GM12878 (cell line): ENCODE results near the gene RPS15A. TPM values are rescaled to one million over a fixed set of nuclear protein-coding genes. Genes with fewer than 3 reads are reported as not detected.

ENCODE experiments used
- ATAC-seq: fragments of 200-7000 bp; cut with Tn5 transposase; 3 replicates; pipeline ENCODE4 v1.9.1; 2020; ENCODE audit warnings: mild to moderate bottlenecking, moderate library complexity
- BruUV-seq: library from RNA; stranded (reverse); fragments of 400-500 nt; replicated peaks from 2 replicates; lab custom pipeline; 2021; lab: Mats Ljungman, UMichigan
- CTCF ChIA-PET: fragments of 300-600 bp; sonication (Branson Sonifier 250); formaldehyde crosslinking; extraction: SDS; loops from one replicate; lab custom pipeline; 2021; ENCODE audit warnings: inconsistent platforms; lab: Yijun Ruan, JAX
- POLR2A ChIA-PET: fragments of 350-600 bp; formaldehyde crosslinking; extraction: SDS; loops from one replicate; lab custom pipeline; 2021; ENCODE audit warnings: inconsistent platforms; lab: Charles Lee
- RAD21 ChIA-PET: fragments of 300-600 bp; sonication (Branson Sonifier 250); formaldehyde crosslinking; loops from one replicate; lab custom pipeline; 2023; ENCODE audit warnings: antibody characterized with exemption; ENCODE audit not compliant: unreplicated experiment; lab: Charles Lee
- SMC1A ChIA-PET: fragments of 300-600 bp; sonication (Branson Sonifier 250); formaldehyde crosslinking; loops from one replicate; lab custom pipeline; 2023; ENCODE audit not compliant: unreplicated experiment, uncharacterized antibody; lab: Charles Lee
- DNase-seq: peaks from one replicate; pipeline ENCODE4 v3.0.0-alpha.2; 2011; ENCODE audit warnings: low read depth, low spot score
- FAIRE-seq: peaks from 3 replicates; lab custom pipeline; 2011; peaks lifted over from hg19 to GRCh38; lab: Jason Lieb, UNC
- H2AFZ ChIP-seq: 2 replicates; pipeline ENCODE4 v1.6.0; 2011; ENCODE audit warnings: low read depth, low read length, control low read depth; ENCODE audit not compliant: control insufficient read depth
- H3K27ac ChIP-seq: 2 replicates; pipeline ENCODE4 v1.5.1; 2011; ENCODE audit warnings: control low read depth; ENCODE audit not compliant: control insufficient read depth, insufficient read depth
- H3K27me3 ChIP-seq, 2 experiments: replicated peaks in 1 of 2; 2 replicates each; pipeline versions ENCODE4 v1.6.0 to v1.6.1; 2011; ENCODE audit warnings: low read length in 1 of 2; ENCODE audit not compliant: control insufficient read depth in 2 of 2, insufficient read depth in 2 of 2
- H3K36me3 ChIP-seq, 2 experiments: 2 replicates each; pipeline ENCODE4 v1.5.1; 2011; ENCODE audit warnings: low read length in 1 of 2; ENCODE audit not compliant: control insufficient read depth in 2 of 2, insufficient read depth in 2 of 2
- H3K4me1 ChIP-seq: 2 replicates; pipeline ENCODE4 v1.6.1; 2011; ENCODE audit warnings: mild to moderate bottlenecking, low read length, moderate library complexity, mixed read lengths; ENCODE audit not compliant: control insufficient read depth, insufficient read depth
- H3K4me2 ChIP-seq: 2 replicates; pipeline ENCODE4 v1.6.0; 2011; ENCODE audit warnings: control low read depth; ENCODE audit not compliant: control insufficient read depth, insufficient read depth
- H3K4me3 ChIP-seq: fragments of 200-600 bp; sonication (generic); 2 replicates; pipeline ENCODE4 v1.5.1; 2016
- H3K79me2 ChIP-seq: 2 replicates; pipeline ENCODE4 v1.6.0; 2011; ENCODE audit warnings: low read length; ENCODE audit not compliant: control insufficient read depth, insufficient read depth
- H3K9ac ChIP-seq: 2 replicates; pipeline ENCODE4 v1.8.0; 2011; ENCODE audit warnings: low read length, control low read depth, mixed read lengths; ENCODE audit not compliant: control insufficient read depth, insufficient read depth
- H3K9me3 ChIP-seq: replicated peaks from 3 replicates; pipeline ENCODE4 v1.5.1; 2011; ENCODE audit warnings: mild to moderate bottlenecking, low read length; ENCODE audit not compliant: control insufficient read depth, insufficient read depth
- H4K20me1 ChIP-seq: 2 replicates; pipeline ENCODE4 v1.6.0; 2011; ENCODE audit not compliant: control insufficient read depth, insufficient read depth
- BRCA1 ChIP-seq: IDR thresholded peaks from 2 replicates; pipeline ENCODE4 v1.6.1; 2011; ENCODE audit warnings: low read depth, low read length, improper control_type of control experiment
- PML ChIP-seq: IDR thresholded peaks from 2 replicates; pipeline ENCODE4 v1.6.1; 2012; ENCODE audit warnings: low read length, inconsistent platforms
- SKIL ChIP-seq: fragments of 450-650 bp; IDR thresholded peaks from 2 replicates; pipeline ENCODE4 v1.6.1; 2017; ENCODE audit warnings: mild to moderate bottlenecking, low read depth, inconsistent platforms; ENCODE audit not compliant: poor library complexity, severe bottlenecking
- WGBS: methylation state at CpG from one replicate; pipeline ENCODE4 v1.1.6; 2016; ENCODE audit warnings: low lambda C conversion rate; ENCODE audit not compliant: insufficient replicate concordance, insufficient coverage; ENCODE audit errors: missing lambda C conversion rate; 5-methylcytosine and 5-hydroxymethylcytosine counted together
- in situ Hi-C: fragments of 300-500 bp; cut with MboI; formaldehyde crosslinking; loops from 9 replicates; pipeline ENCODE4 v1.14.3; 2018; ENCODE audit warnings: mixed read lengths
- intact Hi-C: fragments of 100-400 bp; cut with micrococcal nuclease; formaldehyde crosslinking; loops from one replicate; pipeline ENCODE4 v1.14.2; 2022; ENCODE audit not compliant: unreplicated experiment
- polyA plus RNA-seq, 11 experiments: library from polyadenylated mRNA; depleted of rRNA in 4 of 11; unstranded in 6 of 11; stranded (reverse) in 5 of 11; fragments of >200 nt; fragmentation: Nextera tagmentation in 4 of 11; fragmentation: Illumina TruSeq in 1 of 11; extraction: Ambion mirVana in 4 of 11; extraction: Trizol in 1 of 11; gene quantifications; 1 replicate in 1 of 11; 2 replicates in 10 of 11; pipeline versions ENCODE4 v1.2.1 to v1.2.3, GENCODE V29; 2011 to 2016; ENCODE audit warnings: inconsistent platforms in 2 of 11, missing spikeins in 2 of 11, low read depth in 1 of 11
- total RNA-seq, 4 experiments: library from RNA; depleted of rRNA in 3 of 4; stranded (reverse); fragments of >200 nt in 3 of 4; fragmentation: Illumina TruSeq in 1 of 4; extraction: Trizol in 1 of 4; gene quantifications; 2 replicates each; pipeline versions ENCODE4 v1.2.1 to v1.2.3, GENCODE V29; 2013 to 2021
- TF ChIP-seq, protein P1 (sequence below): fragments of 450-650 bp; IDR thresholded peaks from 2 replicates; pipeline ENCODE4 v1.6.1; 2016; ENCODE audit warnings: mild to moderate bottlenecking

RPS15A gene
- total and polyA plus RNA-seq, 10 of the 15 experiments (the other 5 are each of a cell fraction or from before 2014, with no cell fraction given): 1,566 to 6,408 (median 2,999) TPM

DNA sequence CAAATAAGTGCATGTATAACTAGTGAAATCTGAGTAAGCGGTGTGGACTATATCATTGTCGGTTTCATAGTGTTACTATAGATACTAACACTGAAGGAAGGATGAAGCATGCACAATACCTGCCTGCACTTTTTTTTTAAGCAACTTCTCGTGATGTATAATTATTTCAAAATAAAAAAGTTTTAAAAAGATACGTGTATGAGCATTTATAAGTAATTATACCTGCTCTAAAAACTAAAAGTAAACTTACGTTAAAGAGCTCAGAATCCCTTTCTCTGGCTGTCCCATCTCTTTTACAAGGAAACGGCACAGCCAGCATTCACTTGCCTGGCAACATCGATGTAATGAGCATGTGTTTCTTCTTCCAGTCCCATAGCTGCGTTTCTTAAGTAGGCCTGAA, 42.5 kb upstream of the RPS15A start:
- no TSS peak for BruUV-seq
- Histone ChIP-seq H3K27ac (no peak overlapping the region), H3K4me2 (no peak overlapping the region), H3K79me2 (no peaks in the 10 kb centered on the region), H3K27me3 (no peaks in the 10 kb centered on the region), H3K4me3 (no peak overlapping the region), H3K9me3 (no peaks in the 10 kb centered on the region), H3K9ac (no peak overlapping the region), H2AFZ (no peak overlapping the region), H3K36me3 (peaks cover 23 to 35% of the 10 kb centered on the region in 2 experiments), H3K4me1 (no peaks in the 10 kb centered on the region), H4K20me1 (no peaks in the 10 kb centered on the region)
- FAIRE-seq: no peak
- CTCF ChIA-PET: no interaction called here
- DNase-seq: no peak
- in situ Hi-C loops: no loop called here
- intact Hi-C loops: no loop called here
- no peak for TF ChIP-seq SKIL
- TF ChIP-seq PML: no peak
- TF ChIP-seq BRCA1: no peak
- TF ChIP-seq, protein P1, sequence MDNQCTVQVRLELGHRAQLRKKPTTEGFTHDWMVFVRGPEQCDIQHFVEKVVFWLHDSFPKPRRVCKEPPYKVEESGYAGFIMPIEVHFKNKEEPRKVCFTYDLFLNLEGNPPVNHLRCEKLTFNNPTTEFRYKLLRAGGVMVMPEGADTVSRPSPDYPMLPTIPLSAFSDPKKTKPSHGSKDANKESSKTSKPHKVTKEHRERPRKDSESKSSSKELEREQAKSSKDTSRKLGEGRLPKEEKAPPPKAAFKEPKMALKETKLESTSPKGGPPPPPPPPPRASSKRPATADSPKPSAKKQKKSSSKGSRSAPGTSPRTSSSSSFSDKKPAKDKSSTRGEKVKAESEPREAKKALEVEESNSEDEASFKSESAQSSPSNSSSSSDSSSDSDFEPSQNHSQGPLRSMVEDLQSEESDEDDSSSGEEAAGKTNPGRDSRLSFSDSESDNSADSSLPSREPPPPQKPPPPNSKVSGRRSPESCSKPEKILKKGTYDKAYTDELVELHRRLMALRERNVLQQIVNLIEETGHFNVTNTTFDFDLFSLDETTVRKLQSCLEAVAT: no peak
- ATAC-seq: no peak
- 96% methylated on average over 8 of the region's 8 CpGs for WGBS
- SMC1A ChIA-PET: interaction anchor here (1.9 kb wide), 1 partner anchor 11 kb away, joined by 7 read pairs; no protein-coding TSS in a partner anchor
- RAD21 ChIA-PET: interaction anchor here (1.4 kb wide), 1 partner anchor 28 kb away, joined by 4 read pairs; no protein-coding TSS in a partner anchor
- POLR2A ChIA-PET: interaction anchor here (1.1 kb wide), 1 partner anchor 16 kb away, joined by 5 read pairs; no protein-coding TSS in a partner anchor
